A673 (cell line): ENCODE results near the gene CLEC16A. TPM values are rescaled to one million over a fixed set of nuclear protein-coding genes. Genes with fewer than 3 reads are reported as not detected.
"Not testable (repeated sequence)": the region's sequence is repeated elsewhere in the genome, so short reads cannot be mapped to it uniquely, and the experiment has no call there.

Source experiments
- BruUV-seq: library from RNA; stranded (reverse); fragments of 400-500 nt; replicated peaks from 2 replicates; lab custom pipeline; 2021; lab: Mats Ljungman, UMichigan
- CTCF ChIA-PET: fragments of 300-600 bp; sonication (Branson Sonifier 250); formaldehyde crosslinking; loops from one replicate; lab custom pipeline; 2022; ENCODE audit warnings: antibody characterized with exemption; lab: Charles Lee
- POLR2A ChIA-PET: fragments of 300-600 bp; sonication (Branson Sonifier 250); formaldehyde crosslinking; loops from one replicate; lab custom pipeline; 2022; ENCODE audit warnings: antibody characterized with exemption; ENCODE audit not compliant: low non-redundant PET; lab: Charles Lee
- DNase-seq: peaks from one replicate; pipeline ENCODE4 v3.0.0-alpha.2; 2015; ENCODE audit warnings: low spot score
- H3K27ac ChIP-seq: fragments of 200-600 bp; sonication (generic); 2 replicates; pipeline ENCODE4 v1.5.1; 2016; ENCODE audit warnings: mixed run types, low read depth, mild to moderate bottlenecking, mixed read lengths, antibody characterized with exemption, low read length; ENCODE audit not compliant: poor library complexity, severe bottlenecking
- H3K27me3 ChIP-seq: fragments of 200-600 bp; sonication (generic); replicated peaks from 2 replicates; pipeline ENCODE4 v1.6.1; 2017; ENCODE audit warnings: mixed run types, low read depth, mild to moderate bottlenecking, mixed read lengths, antibody characterized with exemption, low read length; ENCODE audit not compliant: insufficient read depth, poor library complexity
- H3K36me3 ChIP-seq: fragments of 200-600 bp; sonication (generic); 2 replicates; pipeline ENCODE4 v1.6.1; 2016; ENCODE audit warnings: mixed run types, mild to moderate bottlenecking, mixed read lengths, antibody characterized with exemption, low read length; ENCODE audit not compliant: insufficient read depth, poor library complexity, severe bottlenecking
- H3K4me1 ChIP-seq: fragments of 200-600 bp; sonication (generic); 2 replicates; pipeline ENCODE4 v1.6.1; 2017; ENCODE audit warnings: mixed run types, mild to moderate bottlenecking, mixed read lengths, antibody characterized with exemption, low read length; ENCODE audit not compliant: insufficient read depth, poor library complexity, severe bottlenecking
- H3K4me3 ChIP-seq: fragments of 200-600 bp; sonication (generic); 2 replicates; pipeline ENCODE4 v1.5.1; 2016; ENCODE audit warnings: low read depth, mixed run types, mild to moderate bottlenecking, mixed read lengths, low read length; ENCODE audit not compliant: poor library complexity, severe bottlenecking
- H3K9me3 ChIP-seq: fragments of 200-600 bp; sonication (generic); 2 replicates; pipeline ENCODE4 v1.6.1; 2016; ENCODE audit warnings: mixed run types, low read depth, mild to moderate bottlenecking, mixed read lengths, antibody characterized with exemption, low read length; ENCODE audit not compliant: poor library complexity, severe bottlenecking
- EZH2 ChIP-seq: fragments of 200-600 bp; sonication (generic); IDR thresholded peaks from 2 replicates; pipeline ENCODE4 v1.6.1; 2017; ENCODE audit warnings: borderline replicate concordance, low read depth, mild to moderate bottlenecking, mixed read lengths, antibody characterized with exemption, low read length; ENCODE audit not compliant: poor library complexity, severe bottlenecking
- intact Hi-C: fragments of 100-400 bp; cut with micrococcal nuclease; formaldehyde crosslinking; loops from one replicate; pipeline ENCODE4 v1.10.0; 2022; ENCODE audit not compliant: unreplicated experiment
- total RNA-seq: library from RNA; stranded (reverse); gene quantifications from 2 replicates; pipeline ENCODE4 v1.2.3, GENCODE V29; 2021
- TF ChIP-seq, protein P1 (sequence below): fragments of 300-800, 200-600 bp; sonication (generic); conservative IDR thresholded peaks from 2 replicates; pipeline ENCODE4 v1.5.1; 2017; ENCODE audit warnings: low read depth, mild to moderate bottlenecking, antibody characterized with exemption, low read length, moderate library complexity, mixed read lengths

Gene CLEC16A
- total RNA-seq, 1 experiment from 2014 or later, result 23.4 TPM

- no peak for DNase-seq
- H3K27ac ChIP-seq, result no peak overlapping the region
- BruUV-seq, result no TSS peak
- no peaks in the 10 kb centered on the region for H3K36me3 ChIP-seq
- no peaks in the 10 kb centered on the region for H3K4me1 ChIP-seq
- peaks cover 11% of the 10 kb centered on the region for H3K9me3 ChIP-seq
- ChIA-PET CTCF (no interaction called here), POLR2A (no interaction called here)
- no peak for TF ChIP-seq EZH2
- TF ChIP-seq, protein P1, sequence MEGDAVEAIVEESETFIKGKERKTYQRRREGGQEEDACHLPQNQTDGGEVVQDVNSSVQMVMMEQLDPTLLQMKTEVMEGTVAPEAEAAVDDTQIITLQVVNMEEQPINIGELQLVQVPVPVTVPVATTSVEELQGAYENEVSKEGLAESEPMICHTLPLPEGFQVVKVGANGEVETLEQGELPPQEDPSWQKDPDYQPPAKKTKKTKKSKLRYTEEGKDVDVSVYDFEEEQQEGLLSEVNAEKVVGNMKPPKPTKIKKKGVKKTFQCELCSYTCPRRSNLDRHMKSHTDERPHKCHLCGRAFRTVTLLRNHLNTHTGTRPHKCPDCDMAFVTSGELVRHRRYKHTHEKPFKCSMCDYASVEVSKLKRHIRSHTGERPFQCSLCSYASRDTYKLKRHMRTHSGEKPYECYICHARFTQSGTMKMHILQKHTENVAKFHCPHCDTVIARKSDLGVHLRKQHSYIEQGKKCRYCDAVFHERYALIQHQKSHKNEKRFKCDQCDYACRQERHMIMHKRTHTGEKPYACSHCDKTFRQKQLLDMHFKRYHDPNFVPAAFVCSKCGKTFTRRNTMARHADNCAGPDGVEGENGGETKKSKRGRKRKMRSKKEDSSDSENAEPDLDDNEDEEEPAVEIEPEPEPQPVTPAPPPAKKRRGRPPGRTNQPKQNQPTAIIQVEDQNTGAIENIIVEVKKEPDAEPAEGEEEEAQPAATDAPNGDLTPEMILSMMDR, result no peak
- intact Hi-C loops, result no loop called here
- H3K4me3 ChIP-seq, result no peak overlapping the region
- no peaks in the 10 kb centered on the region for H3K27me3 ChIP-seq
Measured at GRCh38 chr16:11219178-11219577, 274.8 kb downstream of the CLEC16A start.

DNA sequence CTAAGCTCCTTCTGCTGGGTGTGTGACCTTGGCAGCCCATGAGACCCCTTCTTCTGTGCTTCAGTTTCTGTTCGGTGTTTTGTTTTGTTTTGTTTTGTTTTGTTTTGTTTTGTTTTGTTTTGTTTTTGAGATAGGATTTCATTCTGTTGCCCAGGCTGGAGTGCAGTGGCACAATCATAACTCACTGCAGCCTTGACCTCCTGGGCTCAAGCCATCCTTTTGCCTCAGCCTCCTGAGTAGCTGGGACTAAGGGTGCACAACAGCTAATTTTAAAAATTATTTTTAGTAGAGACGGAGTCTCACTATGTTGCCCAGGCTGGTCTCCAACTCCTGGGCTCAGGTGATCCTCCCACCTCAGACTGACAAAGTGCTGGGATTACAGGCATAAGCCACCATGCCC, 276.1 kb downstream of the CLEC16A start:
- DNase-seq, BruUV-seq, CTCF ChIA-PET, H3K36me3 ChIP-seq, H3K4me1 ChIP-seq, H3K27ac ChIP-seq, H3K4me3 ChIP-seq, H3K27me3 ChIP-seq, intact Hi-C loops, POLR2A ChIA-PET: not testable (repeated sequence)
- peaks cover 11% of the 10 kb centered on the region for H3K9me3 ChIP-seq

- TF ChIP-seq EZH2, result no peak
- TF ChIP-seq, protein P1, result no peak
- ChIA-PET CTCF (no interaction called here), POLR2A (no interaction called here)
- intact Hi-C loops, result no loop called here
- no peak for DNase-seq
- H3K4me1 ChIP-seq, result no peaks in the 10 kb centered on the region
- H3K27me3 ChIP-seq, result no peaks in the 10 kb centered on the region
- no TSS peak for BruUV-seq
- no peak overlapping the region for H3K27ac ChIP-seq
- no peaks in the 10 kb centered on the region for H3K9me3 ChIP-seq
- H3K4me3 ChIP-seq, result no peak overlapping the region
- H3K36me3 ChIP-seq, result no peaks in the 10 kb centered on the region
Measured at GRCh38 chr16:11224096-11224893, 279.9 kb downstream of the CLEC16A start.
